ENCODE measurements around the gene MYADML2. TPM values are rescaled to one million over a fixed set of nuclear protein-coding genes. Genes with fewer than 3 reads are reported as not detected.
"Not testable (repeated sequence)": the region's sequence is repeated elsewhere in the genome, so short reads cannot be mapped to it uniquely, and the experiment has no call there.

Gene MYADML2
- polyA plus RNA-seq, 1 donor = 0.18 TPM

DNA sequence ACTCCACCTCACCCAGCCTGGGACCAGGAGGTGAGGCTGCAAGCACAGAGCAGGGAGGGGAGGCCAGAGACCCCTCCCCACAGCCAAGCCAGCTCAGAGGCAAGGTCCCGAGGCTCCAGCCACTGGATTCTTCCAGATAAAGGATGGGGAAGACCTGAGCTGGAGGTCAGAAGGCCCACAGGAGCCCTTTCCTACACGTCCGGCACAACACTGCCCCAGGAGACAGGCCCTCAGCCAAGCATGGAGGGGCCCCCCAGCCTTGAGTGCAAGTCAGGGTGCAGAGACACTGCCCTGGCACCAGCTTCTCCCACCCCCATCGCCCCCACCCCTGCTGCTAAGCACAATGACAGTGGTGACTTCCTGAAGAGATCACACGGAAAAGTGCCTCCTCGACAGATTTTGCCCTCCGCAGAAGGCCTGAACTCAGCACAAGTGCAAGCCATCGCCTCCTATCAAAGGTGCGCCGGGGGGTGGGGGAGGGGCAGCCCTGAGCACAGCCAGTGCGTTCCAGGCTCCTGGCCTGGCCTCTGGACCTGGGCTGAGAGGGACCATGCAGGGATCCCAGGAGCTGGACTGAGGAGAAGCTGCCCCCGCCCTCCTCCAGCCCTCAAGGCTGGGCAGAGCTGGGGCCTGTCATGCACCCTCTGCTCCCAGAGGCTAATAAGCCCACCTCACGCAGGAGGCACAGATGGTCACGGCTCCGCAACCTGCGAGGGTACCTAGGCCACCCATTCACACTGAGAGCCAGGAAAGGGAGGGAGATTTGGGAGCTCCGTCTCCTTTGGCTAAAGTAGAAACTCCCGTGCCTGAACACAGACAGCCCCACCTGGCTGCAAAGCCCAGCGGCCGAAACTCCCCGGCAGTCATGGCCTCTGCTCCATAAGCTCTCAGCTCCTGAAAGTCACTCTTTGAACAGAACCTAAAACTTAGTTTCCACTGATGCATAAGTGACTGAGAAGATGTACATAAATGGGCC, 22.2 kb downstream of the MYADML2 start:
- no peak for DNase-seq

DNA sequence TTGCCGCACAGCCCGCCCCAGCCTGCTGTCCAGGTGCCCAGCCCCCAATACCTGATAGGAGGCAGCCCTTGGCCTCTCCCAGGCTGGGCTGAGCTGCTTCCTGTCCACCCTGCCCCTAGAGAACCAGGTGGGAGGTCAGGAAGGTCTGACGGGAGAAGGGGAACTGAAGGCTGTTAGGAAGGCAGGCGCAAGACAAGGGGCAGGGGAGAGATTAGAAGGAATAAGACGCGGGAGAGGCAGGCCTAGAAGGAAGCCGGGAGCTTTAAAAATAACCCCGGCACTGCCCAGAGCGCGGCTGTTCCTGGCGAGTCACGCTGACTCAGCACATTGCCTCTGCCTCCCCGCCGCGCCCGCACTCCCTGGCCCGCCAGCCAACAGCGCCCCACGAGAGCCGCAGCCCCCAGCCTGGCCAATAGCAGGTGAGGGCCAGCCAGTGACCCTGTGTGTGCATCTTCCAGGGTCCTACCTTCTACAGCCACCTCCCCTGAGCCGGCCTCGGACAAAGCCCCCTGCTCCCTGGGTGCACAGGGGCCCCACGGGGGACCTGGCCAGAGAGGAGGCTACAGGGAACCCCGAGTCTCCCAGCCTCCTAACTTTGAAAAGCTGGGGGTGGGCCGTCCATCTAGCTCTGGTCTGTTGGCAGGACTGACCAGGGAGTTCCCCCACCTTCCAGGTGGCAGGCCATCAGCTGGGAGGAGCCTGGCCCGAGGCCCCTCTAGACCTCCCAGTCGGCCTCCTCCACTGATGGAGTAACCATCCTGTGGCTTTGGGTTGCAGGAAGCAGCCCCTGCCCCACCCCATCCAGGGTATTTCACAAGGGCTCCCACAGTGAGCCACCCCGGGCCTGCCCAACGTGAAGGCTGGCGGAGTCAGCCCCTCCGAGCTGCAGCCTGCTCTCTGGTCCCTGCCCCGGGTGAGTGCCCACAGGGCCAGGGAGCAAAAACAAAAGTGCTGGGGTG, 23.5 kb downstream of the MYADML2 start:
- no peak for DNase-seq

DNA sequence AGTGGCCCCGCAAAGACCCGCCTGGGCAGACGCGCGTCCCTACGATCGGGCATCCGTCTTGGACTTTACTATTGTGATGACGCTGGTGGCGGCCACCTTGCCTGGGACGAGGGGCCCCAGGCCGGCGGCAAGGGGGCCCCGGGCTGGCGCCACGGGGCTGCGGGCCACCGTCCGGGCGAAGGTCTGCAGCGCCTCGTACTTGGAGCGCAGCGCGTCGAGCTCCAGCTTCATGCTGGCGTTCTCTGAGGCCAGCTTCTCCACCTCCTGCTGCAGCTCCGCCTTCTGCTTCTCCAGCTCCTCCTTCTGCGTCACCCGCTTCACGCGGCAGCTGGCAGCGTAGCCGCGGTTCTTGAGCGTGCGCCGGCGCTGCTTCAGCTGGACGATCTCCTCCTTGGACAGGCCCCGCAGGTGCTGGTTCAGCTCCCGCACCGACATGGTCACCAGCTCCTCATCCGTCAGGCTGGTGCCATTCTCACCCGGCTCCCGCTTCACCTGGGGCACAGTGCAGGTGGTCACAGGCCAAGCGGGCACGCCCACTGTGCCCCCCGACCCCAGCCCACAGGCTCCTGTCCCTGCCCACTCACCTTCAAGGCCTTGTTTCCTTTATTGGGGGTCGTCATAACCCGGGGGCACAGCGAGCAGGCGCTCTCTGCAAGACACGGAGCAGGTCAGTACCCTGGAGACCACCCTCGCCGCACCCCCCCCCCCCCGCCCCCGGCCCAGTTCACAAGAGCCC, 24.3 kb downstream of the MYADML2 start:
- DNase-seq = no peak

DNA sequence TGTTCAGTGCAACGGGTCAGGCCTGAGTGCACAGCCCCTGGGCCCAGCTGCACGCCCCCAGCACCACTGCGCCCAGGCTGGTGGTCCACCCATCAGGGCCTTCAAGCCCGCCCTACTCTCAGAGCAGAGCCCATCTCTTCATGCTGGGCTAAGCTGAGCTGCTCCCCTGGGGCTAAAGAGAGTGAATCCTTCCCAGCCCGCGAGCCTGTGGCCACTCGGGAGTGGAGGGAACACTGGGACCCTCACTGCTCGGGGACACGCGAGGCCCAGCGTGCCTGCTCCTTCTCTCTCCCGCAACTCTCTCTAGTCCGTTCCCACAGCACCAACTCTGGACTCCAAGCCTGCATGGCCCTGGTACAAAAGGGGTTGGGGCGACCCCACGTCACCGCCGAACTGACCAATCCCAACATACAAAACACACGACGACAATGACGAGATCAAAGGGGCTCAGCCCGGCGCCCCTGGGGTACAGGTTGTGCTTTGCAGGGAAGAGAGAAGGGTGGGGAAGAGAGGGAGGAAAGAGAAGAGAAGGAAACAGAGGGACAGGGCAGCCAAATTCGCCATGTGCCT, 25.0 kb downstream of the MYADML2 start:
- no peak for DNase-seq

DNA sequence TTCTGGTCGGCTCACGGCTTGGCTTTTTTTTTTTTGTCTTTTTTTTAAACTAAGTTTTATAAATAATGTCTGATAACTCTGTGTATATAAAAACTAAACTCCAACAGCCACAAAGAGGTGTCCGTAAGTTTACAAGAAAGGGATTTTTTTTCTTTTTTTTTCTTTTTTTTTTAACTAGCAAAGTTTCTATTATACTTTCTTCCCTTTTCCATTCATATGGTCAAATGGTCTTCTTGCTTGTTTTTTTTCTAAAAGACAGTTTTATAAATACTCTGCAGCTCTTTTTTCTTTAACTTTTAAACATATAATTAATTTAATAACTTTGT, 25.5 kb downstream of the MYADML2 start:
- DNase-seq = no peak

DNA sequence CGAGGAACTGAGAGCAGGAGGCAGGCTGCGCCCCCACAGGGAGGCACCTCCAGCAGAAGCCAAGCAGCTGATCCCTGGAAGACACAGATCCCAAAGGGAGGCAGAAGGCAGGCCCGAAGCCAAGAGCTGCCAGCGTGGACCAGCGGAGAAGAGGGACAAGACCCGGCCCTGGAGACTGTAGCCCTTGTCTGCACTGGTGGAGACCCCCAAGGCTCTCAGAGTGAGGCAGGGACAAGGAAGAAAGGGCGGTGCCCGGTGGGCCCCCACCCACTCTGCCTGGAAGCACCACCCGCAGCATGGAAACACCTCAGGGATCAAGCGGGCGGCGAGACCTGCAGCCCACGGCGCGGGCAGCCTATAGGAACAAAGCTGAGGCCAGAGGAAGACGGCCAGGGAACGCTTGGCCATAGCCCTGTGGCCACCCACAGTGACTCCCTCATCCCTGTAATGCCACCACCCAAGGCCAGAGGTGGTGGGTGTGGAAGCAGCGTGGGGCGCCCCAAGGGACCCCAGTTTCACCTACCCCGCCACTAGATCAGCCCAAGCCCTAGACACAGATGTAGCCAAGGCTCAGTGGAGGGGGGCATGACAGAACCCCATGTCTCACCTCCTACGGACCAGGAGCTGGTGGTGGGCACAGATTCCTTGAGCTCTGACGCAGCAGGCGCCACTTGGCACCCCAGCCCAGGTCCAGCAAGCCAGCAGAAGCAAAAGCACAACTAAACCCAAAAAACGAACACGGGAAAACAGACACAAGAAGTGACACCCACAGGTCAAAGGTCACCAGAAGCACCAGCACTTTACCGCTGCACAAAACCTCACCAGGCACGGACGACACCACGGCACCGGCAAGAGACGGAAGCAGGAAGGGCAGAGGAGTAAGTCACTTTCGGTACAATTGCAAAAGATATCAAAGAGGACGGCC, 26.2 kb downstream of the MYADML2 start:
- DNase-seq = no peak

DNA sequence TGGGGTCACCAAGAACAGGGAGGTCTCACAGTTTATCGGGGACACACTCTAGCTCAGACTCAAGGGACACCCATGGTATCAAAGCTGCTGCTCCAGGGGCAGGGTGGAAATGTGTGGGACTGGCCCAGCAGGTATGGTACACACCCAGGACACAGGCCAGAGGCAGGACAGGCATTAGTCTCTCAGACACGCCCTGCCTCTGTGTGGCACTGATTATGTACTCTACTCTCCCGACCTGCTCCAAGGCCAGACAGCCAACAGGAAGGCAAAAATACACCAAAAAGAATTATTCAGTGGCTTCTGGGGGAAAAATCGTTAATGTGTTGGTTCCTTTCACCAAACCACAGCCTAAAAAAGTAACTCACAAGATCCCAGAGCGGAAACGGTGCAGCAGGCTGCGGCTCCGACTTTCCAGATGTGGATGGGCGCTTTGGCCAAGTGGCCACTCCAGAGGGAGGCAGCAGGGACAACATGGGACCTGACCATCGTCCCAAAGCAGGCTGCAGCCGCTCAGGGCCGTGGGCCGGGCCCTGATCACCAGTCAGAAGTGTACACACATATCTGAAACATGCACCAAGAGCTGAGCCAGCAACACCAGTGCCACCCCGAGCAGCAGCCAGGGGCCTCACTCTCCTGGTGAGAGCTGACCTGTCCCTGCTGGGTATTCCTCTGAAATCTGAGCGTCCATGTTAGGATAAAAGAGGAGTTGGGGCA, 28.0 kb downstream of the MYADML2 start:
- DNase-seq = no peak

DNA sequence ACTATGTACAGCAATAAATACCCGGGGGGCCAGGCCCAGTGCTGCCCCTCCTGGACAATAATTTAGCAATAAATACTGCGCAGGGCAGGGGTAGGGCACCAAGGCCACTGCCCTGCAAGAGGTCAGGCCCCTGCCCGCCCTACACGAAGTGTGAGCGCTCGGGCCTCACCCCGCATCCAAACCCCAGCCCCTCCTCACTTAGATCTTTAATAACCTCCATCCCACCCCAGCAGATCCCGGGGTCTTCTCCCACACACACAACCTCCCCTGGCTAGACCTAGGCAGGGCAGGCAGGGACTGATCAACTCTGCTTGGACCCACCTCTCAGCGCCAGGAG, 28.7 kb downstream of the MYADML2 start:
- DNase-seq = not testable (repeated sequence)

DNA sequence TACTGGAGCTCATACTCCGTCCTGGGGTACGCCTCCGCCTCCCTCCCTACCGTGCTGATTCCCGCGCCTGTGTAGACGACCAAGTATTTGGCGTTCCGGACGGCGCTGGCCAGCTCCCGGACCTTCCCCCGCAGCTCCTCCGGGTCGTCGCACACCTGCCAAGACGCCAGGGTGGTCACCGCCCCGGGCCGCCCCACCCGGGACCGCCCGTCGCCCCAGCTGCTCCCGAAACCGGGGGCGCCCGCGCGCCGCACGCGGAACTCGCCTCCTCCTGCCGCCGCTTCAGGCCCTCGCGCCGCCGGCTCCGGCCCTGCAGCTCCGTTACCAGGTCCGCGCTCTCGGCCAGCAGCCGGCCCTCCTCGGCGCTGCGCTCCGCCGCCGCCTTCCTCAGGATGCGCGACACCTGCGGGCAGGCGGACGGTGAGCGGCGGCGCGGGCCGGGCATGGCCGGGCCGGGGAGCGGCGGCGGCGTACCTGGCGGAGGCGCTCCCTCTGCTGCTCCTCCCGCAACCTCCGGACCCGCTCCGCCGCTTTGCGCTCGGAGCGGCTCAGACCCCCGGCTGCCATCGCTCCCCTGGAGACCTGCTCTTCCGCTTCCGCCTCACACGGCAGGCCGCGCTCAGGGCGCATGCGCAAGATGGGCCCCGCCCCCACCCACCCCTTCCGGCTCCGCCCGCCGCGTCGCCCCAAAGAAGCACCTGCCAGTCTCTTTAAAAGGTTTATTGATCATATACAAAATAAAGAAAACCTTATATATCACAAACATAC, 29.3 kb downstream of the MYADML2 start, which contains the start of gene SIRT7:
Gene SIRT7, minus strand, starts transcription at position 612 of the 768 bp plus-strand sequence. Its CDS starts 45 bp downstream, at position 567.
- DNase-seq = peak; percentile 69

DNA sequence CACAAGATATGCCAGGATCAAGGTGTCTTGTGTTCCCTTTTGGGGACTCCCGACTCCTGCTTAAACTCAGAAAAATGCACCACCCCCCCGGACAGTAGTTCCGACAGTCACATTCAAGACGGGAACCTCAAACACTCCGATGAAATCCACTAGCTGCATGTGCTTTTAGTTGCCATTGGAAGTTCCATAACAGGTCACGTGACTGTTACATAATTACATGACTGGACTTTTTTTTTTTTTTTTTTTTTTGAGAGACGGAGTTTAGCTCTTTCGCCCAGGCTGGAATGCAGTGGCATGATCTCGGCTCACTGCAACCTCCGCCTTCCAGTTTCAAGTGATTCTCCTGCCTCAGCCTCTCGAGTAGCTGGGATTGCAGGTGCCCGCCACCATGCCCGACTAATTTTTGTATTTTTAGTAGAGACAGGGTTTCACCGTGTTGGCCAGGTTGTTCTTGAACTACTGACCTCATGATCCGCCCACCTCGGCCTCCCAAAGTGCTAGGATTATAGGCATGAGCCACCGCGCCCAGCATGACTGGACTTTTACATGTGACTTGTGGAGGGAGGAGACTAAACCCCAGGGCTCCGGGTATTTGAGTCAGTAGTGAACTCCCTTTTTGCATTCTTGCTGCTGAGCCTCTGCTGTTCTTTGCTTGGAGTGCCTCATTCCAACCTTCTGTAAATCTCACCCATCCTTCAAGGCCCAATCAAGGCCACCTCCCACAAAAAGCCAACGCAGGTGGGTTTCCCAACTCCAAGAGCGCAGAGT, 30.6 kb downstream of the MYADML2 start:
- no peak for DNase-seq

DNA sequence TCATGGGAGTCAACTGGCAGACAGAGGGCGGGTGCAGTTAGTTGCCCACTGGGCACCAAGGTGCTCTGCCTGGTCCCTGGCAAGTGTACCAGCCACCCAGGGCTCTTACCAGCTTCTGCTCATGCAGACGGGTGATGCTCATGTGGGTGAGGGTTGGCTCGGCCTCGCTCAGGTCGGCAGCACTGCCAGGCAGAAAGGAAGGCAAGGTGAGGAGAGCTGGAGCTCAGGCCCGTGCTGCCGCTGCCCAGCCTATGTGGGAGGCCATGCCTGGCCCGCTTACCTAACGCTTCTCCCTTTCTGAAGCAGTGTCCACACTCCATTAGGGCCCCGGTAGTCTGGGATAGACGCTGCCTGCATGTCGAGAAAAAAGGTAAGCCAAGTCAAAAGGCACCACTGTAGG, 31.7 kb downstream of the MYADML2 start:
- DNase-seq = no peak

DNA sequence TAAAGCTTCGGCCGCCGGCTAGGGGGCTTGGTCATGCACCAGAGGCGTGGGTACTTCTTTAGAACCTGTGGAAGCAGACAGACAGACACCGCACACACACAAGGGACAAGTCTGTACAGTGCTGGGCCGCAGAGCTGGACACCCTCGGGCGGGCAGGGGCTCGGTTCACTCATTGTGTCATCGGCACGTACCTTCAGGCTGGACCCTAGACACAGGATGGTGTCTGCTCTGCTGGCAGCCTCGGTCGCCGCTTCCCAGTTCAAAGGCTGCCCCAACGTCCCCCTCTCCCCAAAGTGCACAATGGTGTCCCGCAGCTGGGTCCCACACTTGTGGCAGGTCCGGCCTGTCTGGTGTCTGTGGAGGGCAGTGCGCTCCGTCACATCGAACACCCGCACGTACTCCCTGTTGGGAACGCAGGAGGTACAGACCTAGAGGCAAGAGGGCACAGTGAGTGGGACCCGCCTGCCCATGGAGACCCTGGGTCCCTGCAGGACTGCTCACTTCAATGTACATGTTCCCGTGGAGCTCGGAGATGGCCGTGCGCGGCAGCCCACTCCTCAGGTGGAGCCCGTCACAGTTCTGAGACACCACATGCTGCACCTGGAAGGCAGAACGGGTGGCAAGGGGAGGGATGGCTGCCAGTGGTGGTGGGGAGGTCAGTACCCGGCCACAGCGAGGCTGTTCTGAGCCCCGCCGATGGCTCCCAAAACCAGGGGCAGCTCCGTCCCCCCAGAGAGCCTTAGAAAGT, 32.8 kb downstream of the MYADML2 start:
- no peak for DNase-seq

DNA sequence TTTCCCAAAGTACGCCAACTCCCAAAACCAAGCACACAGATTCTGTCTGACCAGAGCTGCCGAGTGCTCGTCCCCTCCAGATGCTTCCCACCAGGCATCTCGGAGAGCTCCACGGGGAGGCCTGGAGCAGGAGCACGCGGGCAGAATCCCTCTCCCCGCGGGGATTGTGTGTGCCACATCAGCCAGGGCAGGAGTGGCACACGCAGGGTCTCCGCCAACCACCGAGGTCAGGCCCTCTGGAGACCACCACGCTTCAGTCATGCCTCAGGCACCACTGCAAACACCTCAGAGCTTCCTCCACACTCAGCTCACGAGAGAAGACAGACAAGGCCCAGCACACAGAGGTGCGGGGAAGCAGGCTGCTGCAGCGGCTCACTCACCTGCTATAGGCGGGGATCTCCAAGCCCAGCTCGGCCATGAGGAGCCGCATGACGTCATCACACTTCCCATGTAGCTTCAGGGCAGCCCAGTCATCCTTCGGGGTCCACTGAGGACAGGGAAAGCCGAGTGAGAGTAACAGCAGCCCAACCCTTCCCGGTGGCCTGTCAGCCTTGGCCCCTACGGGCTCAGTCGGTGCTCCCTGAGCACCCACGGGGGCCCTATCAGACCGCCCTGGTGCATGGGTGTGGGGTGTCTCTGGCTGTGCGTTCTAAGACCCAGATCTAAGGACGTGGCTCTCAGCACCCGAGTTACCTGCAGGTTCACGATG, 33.5 kb downstream of the MYADML2 start:
- no peak for DNase-seq

DNA sequence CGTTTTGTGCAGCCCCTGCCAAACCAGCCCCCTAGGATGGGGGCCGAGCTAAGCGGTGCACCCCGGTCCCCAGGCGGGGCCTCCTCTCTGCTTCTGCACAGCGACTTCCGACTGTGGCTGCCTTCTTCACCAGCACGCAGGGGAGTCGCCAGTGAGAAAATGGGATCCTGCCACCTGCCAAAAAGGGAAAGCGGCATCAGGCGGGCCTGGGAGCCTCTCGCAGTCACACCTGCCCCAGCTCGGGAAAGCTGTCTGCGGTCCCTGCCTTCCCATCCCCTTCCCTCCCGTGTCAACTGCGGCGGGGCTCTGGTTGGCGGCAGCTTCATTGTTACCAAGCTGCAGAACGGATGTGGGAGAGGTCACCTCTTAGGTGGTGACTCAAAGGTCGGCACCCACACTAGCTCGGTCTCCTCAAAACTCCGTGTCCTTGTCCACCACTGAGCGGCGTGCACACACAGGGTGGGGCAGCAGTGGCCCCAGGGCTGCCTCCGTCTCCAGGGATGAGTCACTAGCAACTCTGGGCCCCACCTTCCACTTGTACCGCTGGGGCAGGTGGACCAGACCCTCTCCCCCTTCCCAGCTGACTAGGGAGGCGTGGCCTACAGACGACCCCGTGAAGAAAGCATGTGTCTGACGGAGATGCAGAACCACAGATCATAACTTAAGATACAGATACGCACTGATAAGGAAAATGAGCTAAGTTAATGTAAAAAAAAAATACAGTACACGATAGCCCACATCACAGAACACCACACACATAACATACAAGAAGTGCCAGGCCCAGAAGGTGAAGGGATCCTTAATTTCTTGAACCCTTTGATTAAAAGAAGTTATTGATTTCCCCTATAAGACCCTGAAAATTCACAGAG, 34.4 kb downstream of the MYADML2 start:
- DNase-seq = no peak

DNA sequence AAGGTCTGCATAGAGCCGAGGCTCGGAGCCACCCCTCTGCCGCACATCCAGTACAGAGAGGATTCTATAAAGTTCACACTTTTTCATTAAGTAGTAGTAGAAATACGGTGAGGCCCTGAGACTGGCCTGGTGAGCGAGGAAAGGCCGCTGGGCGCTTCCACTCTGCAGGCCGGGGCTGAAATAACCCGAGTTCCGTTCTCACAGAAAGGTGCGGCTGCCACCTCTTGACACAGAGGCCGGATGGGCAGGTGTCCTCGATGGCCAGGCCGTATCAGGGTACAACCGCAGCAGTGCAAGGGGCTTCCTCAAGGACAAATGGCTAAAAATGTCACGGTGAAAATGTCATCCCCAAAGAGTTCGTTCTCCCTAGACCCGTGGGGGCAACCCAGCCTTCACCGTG, 35.1 kb downstream of the MYADML2 start:
- DNase-seq = no peak

Measured in left kidney (tissue), 2 donors.